Fibroblast of mammary gland (primary cell): Measurements from ENCODE around the gene ACP6.

Experiments used
- DNase-seq: peaks from one replicate; pipeline ENCODE4 v3.0.0-alpha.2; 2010; ENCODE audit warnings: low read depth
- H3K4me3 ChIP-seq: 2 replicates; pipeline ENCODE4 v1.5.1; 2011; ENCODE audit warnings: low read depth, mild to moderate bottlenecking, low read length, moderate library complexity; ENCODE audit not compliant: control insufficient read depth
- CTCF ChIP-seq: conservative IDR thresholded peaks from 2 replicates; pipeline ENCODE4 v1.5.1; 2011; ENCODE audit warnings: low read depth, low read length, inconsistent platforms; ENCODE audit not compliant: control insufficient read depth, insufficient read depth

Gene ACP6

GRCh38 chr1:147640553-147641165 is 29.7 kb downstream of the ACP6 start:
- DNase-seq: peak; percentile 82
- TF ChIP-seq CTCF: peak; percentile 83
- H3K4me3 ChIP-seq: no peak overlapping the region

GRCh38 chr1:147636314-147636713 is 34.0 kb downstream of the ACP6 start:
- no peak for DNase-seq
- H3K4me3 ChIP-seq: no peak overlapping the region
- no peak for TF ChIP-seq CTCF

- TF ChIP-seq CTCF: no peak
- H3K4me3 ChIP-seq: no peak overlapping the region
- DNase-seq: no peak
Observed at GRCh38 chr1:147635342-147635741, 35.0 kb downstream of the ACP6 start.

GRCh38 chr1:147634645-147635044 is 35.7 kb downstream of the ACP6 start:
- TF ChIP-seq CTCF: no peak
- DNase-seq: no peak
- H3K4me3 ChIP-seq: no peak overlapping the region

GRCh38 chr1:147633759-147634158 is 36.6 kb downstream of the ACP6 start:
- TF ChIP-seq CTCF: no peak
- no peak for DNase-seq
- H3K4me3 ChIP-seq: no peak overlapping the region

- DNase-seq: no peak
- TF ChIP-seq CTCF: no peak
- H3K4me3 ChIP-seq: no peak overlapping the region
Observed at GRCh38 chr1:147631839-147632238, 38.5 kb downstream of the ACP6 start.

- H3K4me3 ChIP-seq: no peak overlapping the region
- peak; percentile 82 for DNase-seq
- no peak for TF ChIP-seq CTCF
Observed at GRCh38 chr1:147630447-147630846, 39.9 kb downstream of the ACP6 start.
